HG02943 (cell line): Measurements from ENCODE around the gene PRR13.
"Not testable (repeated sequence)": the region's sequence is repeated elsewhere in the genome, so short reads cannot be mapped to it uniquely, and the experiment has no call there.

Source experiments
- ATAC-seq: cut with Tn5 transposase; IDR thresholded peaks from one replicate; pipeline ENCODE4 v1.9.1; 2021; ENCODE audit warnings: mild to moderate bottlenecking, low read depth, moderate library complexity; ENCODE audit not compliant: unreplicated experiment

PRR13 gene

GRCh38 chr12:53467082-53467481 lies 25.5 kb downstream of the PRR13 start:
- ATAC-seq = no peak

- ATAC-seq = no peak
Observed at GRCh38 chr12:53467880-53468279, 26.3 kb downstream of the PRR13 start.

GRCh38 chr12:53468282-53468681 lies 26.7 kb downstream of the PRR13 start:
- no peak for ATAC-seq

- no peak for ATAC-seq
Observed at GRCh38 chr12:53472056-53472582, 30.6 kb downstream of the PRR13 start.

GRCh38 chr12:53474077-53474476 lies 32.5 kb downstream of the PRR13 start:
- no peak for ATAC-seq

- no peak for ATAC-seq
Observed at GRCh38 chr12:53474819-53475218, 33.3 kb downstream of the PRR13 start.

- ATAC-seq = no peak
Observed at GRCh38 chr12:53476769-53477209, 35.3 kb downstream of the PRR13 start.

GRCh38 chr12:53478865-53479264 lies 37.3 kb downstream of the PRR13 start:
- ATAC-seq = no peak

- ATAC-seq = no peak
Observed at GRCh38 chr12:53479331-53479730, 37.8 kb downstream of the PRR13 start.

GRCh38 chr12:53480491-53481442 lies 39.2 kb downstream of the PRR13 start:
- no peak for ATAC-seq

GRCh38 chr12:53481458-53481857 lies 39.9 kb downstream of the PRR13 start:
- ATAC-seq = not testable (repeated sequence)

- no peak for ATAC-seq
Observed at GRCh38 chr12:53481939-53482586, 40.5 kb downstream of the PRR13 start.

GRCh38 chr12:53482626-53483168 lies 41.2 kb downstream of the PRR13 start:
- no peak for ATAC-seq

- no peak for ATAC-seq
Observed at GRCh38 chr12:53483225-53483978, 41.9 kb downstream of the PRR13 start.

- no peak for ATAC-seq
Observed at GRCh38 chr12:53483979-53484377, 42.4 kb downstream of the PRR13 start.

GRCh38 chr12:53484686-53485575 lies 43.4 kb downstream of the PRR13 start:
- ATAC-seq = no peak

GRCh38 chr12:53485955-53486735 lies 44.6 kb downstream of the PRR13 start:
- no peak for ATAC-seq

- ATAC-seq = no peak
Observed at GRCh38 chr12:53486736-53487487, 45.4 kb downstream of the PRR13 start.
